HepG2 (cell line): ENCODE results near the gene ENGASE.

Source experiments
- CTCF ChIP-seq: sonication (generic); formaldehyde crosslinking; IDR thresholded peaks from 2 replicates; pipeline ENCODE4 v1.5.0; 2020; ENCODE audit warnings: mild to moderate bottlenecking, missing genetic modification reagents, moderate library complexity
- EHMT2 ChIP-seq: fragments of 200-600 bp; sonication (generic); IDR thresholded peaks from 2 replicates; pipeline ENCODE4 v1.7.0; 2017; ENCODE audit warnings: antibody characterized with exemption, low read depth, low read length, borderline replicate concordance
- MXD3 ChIP-seq: IDR thresholded peaks from 2 replicates; pipeline ENCODE4 v1.6.1; 2016; ENCODE audit warnings: mild to moderate bottlenecking, missing biosample characterization, missing genetic modification reagents
- PCBP1 ChIP-seq: fragments of 200-400 bp; formaldehyde crosslinking; IDR thresholded peaks from 2 replicates; pipeline ENCODE4 v1.6.1; 2017; ENCODE audit warnings: mild to moderate bottlenecking, low read depth, low read length, borderline replicate concordance
- POLR2A ChIP-seq, 2 experiments: IDR thresholded peaks; 2 replicates each; pipeline ENCODE4 v1.6.1; 2011; ENCODE audit warnings: low read depth in 2 of 2, low read length in 2 of 2, mild to moderate bottlenecking in 1 of 2, moderate library complexity in 1 of 2; ENCODE audit not compliant: insufficient read depth in 1 of 2
- POLR2AphosphoS2 ChIP-seq: IDR thresholded peaks from 2 replicates; pipeline ENCODE4 v1.6.1; 2011; ENCODE audit warnings: low read depth, low read length, improper control_type of control experiment
- SMC3 ChIP-seq: IDR thresholded peaks from 2 replicates; pipeline ENCODE4 v1.6.1; 2011; ENCODE audit warnings: low read length, improper control_type of control experiment
- SNAI1 ChIP-seq: sonication (generic); formaldehyde crosslinking; IDR thresholded peaks from 2 replicates; pipeline ENCODE4 v1.5.0; 2020; ENCODE audit warnings: mild to moderate bottlenecking, missing genetic modification reagents, borderline replicate concordance
- ZNF232 ChIP-seq: sonication (generic); formaldehyde crosslinking; IDR thresholded peaks from 2 replicates; pipeline ENCODE4 v1.4.0; 2020; ENCODE audit warnings: missing genetic modification reagents, borderline replicate concordance
- ZNF580 ChIP-seq: IDR thresholded peaks from 2 replicates; pipeline ENCODE4 v1.6.1; 2016; ENCODE audit warnings: low read depth, borderline replicate concordance
- ZNF652 ChIP-seq: IDR thresholded peaks from 2 replicates; pipeline ENCODE4 v1.6.1; 2016; ENCODE audit warnings: low read depth, borderline replicate concordance

- TF ChIP-seq CTCF (CRISPR knock-in tag) (no peak), POLR2AphosphoS2 (no peak), ZNF580 (CRISPR knock-in tag) (no peak), EHMT2 (no peak), ZNF232 (CRISPR knock-in tag) (no peak), PCBP1 (no peak), SNAI1 (CRISPR knock-in tag) (no peak), POLR2A (IDR thresholded peaks at IDR 0.05; ENCODE audit: insufficient read depth in 1 of 2, low read depth in 2 of 2, low read length in 2 of 2) (no peak), SMC3 (no peak), MXD3 (no peak), ZNF652 (CRISPR knock-in tag) (no peak)
Observed at GRCh38 chr17:79039171-79039570, 35.5 kb upstream of the ENGASE start.
